ENCODE data around the gene WHRN.

DNA sequence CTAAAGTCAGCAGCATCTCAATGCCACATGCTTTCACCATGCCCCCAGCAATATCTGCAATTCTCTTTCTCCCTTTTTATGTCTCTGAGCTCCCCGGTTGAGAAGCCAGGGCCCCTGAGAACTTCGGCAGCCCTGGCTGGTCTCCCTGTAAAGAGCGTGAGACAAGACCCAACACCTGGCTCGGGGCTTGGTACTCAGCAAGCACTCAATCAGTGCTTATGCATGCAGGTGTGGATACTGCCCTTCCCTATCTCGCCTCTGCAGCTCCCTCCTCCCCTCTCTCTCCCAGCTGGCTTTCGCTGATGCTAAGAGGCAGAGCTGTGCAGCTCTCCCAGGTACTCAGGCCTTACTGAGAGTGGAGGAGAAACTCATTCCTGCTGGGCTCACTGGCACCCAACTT, 75.8 kb downstream of the WHRN start:
- TF ChIP-seq POLR2AphosphoS5 (IDR thresholded peaks at IDR 0.05; ENCODE audit: borderline replicate concordance, low read depth, low read length), result no peak
- no peak for TF ChIP-seq EZH2 (IDR thresholded peaks at IDR 0.05)

Measured in SK-N-MC (cell line).